NCI-H2196 (cell line): ENCODE results near the gene KHNYN.
"Not testable (repeated sequence)": the region's sequence is repeated elsewhere in the genome, so short reads cannot be mapped to it uniquely, and the experiment has no call there.

ENCODE experiments used
- DNase-seq: peaks from one replicate; lab custom pipeline; 2025; ENCODE audit not compliant: unreplicated experiment; lab: John Stamatoyannopoulos, UW

Gene KHNYN

GRCh38 chr14:24437020-24437735, 7.4 kb downstream of the KHNYN start:
- DNase-seq = no peak

DNA sequence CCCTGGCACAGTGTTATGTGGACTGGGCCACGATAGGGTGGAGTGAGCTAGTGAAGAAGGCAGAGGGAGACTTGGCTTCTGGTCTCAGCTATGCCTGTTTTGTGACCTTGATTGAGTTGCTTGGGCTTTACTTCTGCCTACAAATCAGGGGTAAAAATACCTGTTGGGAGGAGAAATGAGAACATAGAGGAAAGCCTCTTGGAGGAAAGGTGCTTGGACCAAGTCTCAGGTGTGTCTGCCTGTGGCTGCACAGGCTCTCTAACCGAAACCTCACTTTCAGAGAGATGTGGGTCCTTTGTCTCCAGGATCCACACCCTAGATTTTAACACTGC, 7.9 kb downstream of the KHNYN start:
- DNase-seq = no peak

- DNase-seq = no peak
Measured at GRCh38 chr14:24438223-24439097, 8.7 kb downstream of the KHNYN start.

- no peak for DNase-seq
Measured at GRCh38 chr14:24439257-24439656, 9.5 kb downstream of the KHNYN start.

DNA sequence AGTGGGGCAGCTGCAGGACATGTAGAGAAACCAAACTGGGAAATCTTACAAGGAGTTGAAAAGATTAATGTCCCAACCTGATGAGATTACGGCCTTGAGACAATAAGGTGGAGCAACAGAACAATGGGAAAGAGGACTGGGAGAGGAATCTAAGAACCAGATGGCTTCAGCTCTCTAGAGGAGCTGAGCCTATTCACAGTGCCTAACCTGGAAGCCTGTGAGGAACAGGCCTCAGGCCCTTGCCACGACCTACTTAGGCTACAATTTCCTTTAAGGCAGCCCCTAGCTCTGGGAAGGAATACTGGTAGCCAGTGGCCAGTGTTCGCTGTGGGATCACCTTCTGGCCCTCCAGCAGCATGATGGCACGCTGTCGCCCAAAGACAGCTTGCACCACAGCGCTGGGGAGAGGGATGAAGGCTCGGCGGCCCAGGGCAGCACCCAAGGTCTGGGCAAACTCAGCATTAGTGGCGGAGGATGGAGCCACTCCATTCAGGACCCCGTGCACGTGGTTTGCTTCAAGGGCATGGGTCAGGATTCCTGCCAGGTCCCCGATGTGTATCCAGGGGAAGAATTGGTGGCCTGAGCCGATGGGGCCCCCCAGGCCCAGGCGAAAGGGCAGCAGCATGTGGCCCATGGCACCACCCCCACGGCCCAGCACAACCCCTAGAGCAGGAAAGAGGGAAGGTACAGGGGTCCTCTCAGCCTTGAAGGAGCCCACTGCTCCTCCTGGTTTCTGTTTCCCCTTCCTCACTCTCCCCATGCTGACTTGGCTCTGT, 10.3 kb downstream of the KHNYN start:
- no peak for DNase-seq

DNA sequence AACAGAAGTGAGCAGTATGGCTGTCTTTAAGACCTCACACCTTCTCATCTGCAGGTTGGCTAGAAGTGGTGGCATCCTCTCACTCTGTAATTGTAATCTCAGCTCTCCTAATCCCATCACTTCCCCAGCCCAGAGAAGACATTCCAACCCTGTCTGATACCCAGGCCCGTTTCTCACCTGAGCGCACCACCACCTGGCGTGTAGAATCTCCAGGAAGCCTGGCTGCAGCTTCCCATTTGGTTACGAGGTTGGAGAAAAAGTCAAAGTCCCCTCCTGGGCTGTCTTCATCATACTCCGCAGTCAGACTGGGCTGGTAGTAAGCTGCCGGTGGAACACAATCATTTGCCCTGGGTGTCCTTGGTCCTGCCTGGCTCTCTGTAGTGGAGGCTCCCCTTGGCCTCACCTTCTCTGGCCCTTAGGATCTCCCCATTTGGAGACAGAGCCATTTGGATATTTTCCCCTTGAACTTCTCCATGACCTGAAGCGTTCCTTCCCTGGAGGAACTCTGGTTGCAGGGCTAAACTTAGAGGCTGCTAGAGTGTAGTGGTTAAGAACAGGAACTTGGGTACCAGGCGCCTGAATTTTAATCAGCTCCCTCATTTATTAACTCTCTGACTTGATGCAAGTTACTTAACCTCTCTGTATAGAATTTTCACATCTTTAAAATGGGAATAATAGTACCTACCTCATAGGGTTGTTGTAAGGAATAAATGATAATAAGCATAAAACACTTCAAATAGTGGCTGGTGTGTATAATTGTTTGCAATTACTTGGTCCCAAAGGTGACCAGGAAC, 11.0 kb downstream of the KHNYN start:
- DNase-seq = no peak

DNA sequence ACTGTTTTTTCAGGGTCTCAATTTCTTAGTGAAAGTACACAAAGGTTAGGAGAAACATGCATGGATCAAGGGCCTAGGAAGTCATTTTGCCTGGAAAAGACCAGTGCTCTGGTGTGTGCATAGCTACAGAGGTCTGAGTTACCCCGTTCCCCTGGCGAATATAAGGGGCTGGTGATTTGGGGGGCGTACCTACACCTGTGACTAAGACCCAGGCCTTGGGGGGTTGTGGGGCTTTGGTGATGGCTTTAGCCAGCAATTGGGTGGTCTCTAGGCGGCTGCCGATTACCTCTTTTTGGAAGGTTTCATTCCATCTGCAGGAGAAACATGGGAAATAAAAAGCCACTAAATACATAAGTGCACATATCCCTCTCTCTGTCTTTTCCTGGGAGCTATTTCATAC, 11.7 kb downstream of the KHNYN start:
- no peak for DNase-seq

- DNase-seq = peak; percentile 57
Measured at GRCh38 chr14:24441904-24442239, 12.1 kb downstream of the KHNYN start.

DNA sequence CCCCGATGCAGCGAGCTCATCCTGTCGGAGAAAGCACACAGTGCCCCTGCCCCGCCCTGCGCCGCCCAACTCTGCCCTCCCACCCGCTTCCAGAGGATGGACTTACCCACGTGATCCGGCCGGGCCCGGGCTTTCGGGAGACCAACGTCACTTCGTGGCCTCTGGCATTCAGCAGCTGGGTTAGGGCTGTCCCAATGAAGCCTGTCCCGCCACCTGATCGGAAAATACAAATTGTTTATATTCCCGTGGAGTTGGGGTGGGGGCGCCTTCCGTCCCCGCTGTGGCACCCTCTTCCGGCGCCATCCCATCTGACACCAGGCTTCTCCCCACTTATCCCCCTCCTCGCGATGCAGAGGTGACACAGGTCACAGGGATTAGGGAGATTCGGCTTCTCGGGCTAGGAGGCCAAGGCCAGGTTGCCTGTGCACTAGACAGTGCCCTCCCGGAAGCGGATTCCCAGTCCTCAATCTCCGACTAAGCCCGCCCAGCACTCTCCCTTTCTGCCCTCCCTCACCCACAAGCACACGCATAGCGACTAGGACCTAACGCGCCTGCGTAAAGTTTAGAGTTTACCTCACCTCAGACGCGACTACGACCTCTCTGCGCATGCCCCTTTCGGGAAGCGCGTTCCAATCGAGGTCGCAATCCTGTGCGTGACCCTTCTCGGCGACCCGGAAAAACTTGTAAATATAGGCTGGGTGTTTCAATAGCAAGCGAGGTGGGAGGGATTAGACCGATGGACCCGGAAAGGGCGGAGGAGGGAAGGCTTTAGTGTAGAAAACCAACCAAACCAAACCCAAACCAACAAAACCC, 12.7 kb downstream of the KHNYN start, which contains the start of gene SDR39U1:
Gene SDR39U1 (minus strand): TSS at position 537 of the 813 bp plus-strand sequence. CDS start 7 bp downstream, at position 530.
- DNase-seq = peak; percentile 99

DNA sequence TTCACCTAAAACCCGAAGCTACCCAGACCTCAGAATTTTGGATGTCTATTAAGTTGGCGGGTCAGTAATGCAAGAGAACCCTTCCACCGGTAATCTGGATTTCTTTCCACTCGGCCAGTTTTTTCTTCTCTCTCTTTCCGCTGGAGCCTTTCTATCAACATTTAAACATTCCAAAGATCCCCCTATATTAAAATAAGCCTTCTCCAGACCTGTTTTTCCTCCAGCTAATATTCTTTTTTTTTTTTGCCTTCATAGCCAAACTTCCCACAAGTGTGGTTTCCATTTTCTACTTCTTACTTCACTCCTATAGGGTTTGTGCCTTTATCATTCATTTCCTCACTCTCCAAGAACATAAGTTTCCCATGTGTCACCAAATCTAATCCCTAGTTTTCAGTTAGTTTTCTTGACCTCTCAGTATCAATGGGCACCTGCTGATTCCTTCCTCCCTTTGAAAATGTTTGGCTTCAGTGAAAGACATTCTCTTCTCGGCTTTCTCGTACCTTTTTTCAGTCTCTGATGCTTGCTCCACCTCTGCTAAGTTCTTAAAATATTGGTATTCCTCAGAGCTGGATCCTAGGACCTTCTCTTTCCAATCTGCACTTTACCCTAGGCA, 13.4 kb downstream of the KHNYN start:
- no peak for DNase-seq

DNA sequence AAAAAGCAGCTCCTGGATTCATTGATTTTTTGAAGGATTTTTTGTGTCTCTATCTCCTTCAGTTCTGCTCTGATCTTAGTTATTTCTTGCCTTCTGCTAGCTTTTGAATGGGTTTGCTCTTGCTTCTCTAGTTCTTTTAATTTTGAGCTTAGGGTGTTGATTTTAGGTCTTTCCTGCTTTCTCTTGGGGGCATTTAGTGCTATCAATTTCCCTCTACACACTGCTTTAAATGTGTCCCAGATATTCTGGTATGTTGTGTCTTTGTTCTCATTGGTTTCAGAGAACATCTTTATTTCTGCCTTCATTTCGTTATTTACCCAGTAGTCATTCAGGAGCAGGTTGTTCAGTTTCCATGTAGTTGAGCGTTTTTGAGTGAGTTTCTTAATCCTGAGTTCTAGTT, 21.1 kb downstream of the KHNYN start:
- not testable (repeated sequence) for DNase-seq

- no peak for DNase-seq
Measured at GRCh38 chr14:24456980-24457379, 27.2 kb downstream of the KHNYN start.

DNA sequence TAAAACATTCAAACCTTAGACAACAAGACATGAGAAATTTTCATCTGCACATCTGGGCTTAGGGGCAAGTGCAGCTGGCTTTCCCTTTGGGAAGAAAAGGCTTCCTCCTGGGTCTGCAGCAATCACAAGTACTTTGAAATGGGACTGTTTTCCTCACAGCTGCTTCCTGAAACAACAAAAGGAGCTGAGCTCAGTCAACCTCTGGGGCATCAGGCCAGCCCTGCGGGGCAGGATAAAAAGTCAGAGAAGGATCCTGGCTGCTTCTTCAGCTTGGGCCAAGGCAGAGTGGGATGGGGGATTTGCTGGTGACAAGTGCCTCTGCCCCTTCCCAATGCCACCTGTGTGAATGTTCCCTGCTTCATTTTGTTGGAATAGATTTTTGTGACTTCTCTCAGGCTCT, 29.0 kb downstream of the KHNYN start:
- DNase-seq = no peak

- no peak for DNase-seq
Measured at GRCh38 chr14:24459331-24459730, 29.6 kb downstream of the KHNYN start.

DNA sequence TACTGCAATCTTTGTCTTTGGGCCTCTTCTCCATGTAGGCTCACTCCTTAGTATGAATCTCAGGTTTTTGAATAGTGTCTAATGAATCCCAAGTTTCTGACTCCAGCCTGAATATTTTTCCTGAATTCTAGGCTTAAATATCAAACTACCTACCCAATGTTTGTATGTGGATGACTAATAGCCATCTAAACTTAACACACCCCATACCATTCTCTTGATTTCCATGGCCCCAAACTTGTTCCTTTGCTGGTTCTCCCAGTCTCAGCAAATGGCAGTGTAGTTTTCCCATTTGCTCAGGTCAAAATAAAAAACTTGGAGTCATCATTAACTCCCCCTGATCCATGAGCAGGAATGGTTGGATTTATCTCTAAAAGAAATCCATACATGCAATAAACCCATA, 31.6 kb downstream of the KHNYN start:
- no peak for DNase-seq

DNA sequence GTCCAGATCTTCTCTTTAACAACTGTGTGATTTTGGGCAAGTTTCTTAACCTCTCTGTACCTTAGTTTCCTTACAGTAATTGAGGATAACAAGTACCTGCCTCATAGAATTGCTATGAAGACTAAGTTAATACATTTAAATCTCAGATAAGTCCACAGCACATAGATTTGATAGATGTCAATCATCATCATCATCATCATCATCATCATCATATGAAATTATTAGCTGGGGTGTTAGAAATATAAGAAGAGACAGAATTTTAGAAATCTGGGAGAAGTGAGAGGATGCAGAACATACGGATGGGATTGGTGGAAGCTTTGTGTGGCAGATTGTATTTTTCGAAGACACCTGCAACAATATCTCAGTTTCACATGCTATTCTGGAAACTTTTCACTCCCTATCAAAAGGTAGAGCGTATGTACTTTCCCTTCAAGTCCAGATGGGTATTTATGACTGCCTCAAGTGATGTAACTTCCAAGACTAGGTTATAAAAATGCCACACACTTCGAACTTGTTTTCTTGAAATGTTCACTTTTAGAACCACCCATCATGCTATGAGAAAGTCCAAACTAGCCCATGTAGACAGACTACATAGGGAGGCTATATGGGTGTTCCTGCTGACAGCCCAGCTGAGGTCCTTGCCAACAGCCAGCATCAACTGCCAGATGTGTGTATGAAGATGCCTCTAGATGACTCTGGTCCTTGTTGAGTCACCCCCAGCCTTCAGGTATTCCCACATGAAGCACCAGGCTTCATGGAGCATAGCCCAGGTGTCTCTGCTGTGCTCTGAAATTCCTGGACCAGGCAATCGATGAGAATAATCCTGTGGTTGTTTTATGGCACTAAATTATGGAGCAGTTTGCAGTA, 33.5 kb downstream of the KHNYN start:
- no peak for DNase-seq

- no peak for DNase-seq
Measured at GRCh38 chr14:24463884-24464785, 34.4 kb downstream of the KHNYN start.

DNA sequence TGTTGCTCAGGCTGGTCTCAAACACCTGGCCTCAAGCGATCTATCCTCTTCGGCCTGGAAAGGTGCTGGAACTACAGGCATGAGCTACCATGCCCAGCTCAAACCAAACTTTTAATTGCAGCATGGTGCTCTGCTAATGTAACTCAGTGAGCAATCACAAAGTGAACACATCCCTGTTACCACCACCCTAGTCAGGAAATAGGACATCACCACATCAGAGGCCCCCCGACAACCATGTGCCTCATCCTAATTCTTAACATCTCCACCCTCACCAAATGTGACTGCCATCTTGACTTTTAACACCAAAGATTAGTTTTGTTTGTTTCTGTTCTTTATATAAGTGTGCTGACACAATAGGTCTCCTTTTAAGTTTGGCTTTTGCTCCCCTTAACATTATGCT, 35.6 kb downstream of the KHNYN start:
- DNase-seq = no peak
